ENCODE results near the gene ABTB1.
"Not testable (repeated sequence)": the region's sequence is repeated elsewhere in the genome, so short reads cannot be mapped to it uniquely, and the experiment has no call there.

The ABTB1 gene

DNA sequence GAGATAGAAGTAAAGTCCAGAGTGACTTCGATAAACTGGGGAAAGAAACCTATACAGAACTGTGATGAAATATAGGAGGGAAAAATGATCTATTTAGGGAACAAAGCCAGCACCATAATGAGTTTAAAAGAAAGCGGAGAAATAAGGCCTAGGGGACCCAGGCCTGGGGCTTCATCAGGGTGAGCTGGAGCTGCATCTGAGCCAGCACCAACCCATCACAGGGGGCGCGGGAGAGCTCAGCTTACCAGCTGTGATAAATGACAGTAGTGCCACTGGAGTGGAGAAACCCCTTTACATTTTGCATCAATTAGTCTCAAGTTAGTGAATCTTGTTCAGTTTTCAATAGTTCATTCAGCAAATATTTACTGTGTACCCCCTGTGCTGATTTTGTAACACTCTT is 22.5 kb upstream of the ABTB1 start:
- no peak for DNase-seq (ENCODE audit: low read depth)

DNA sequence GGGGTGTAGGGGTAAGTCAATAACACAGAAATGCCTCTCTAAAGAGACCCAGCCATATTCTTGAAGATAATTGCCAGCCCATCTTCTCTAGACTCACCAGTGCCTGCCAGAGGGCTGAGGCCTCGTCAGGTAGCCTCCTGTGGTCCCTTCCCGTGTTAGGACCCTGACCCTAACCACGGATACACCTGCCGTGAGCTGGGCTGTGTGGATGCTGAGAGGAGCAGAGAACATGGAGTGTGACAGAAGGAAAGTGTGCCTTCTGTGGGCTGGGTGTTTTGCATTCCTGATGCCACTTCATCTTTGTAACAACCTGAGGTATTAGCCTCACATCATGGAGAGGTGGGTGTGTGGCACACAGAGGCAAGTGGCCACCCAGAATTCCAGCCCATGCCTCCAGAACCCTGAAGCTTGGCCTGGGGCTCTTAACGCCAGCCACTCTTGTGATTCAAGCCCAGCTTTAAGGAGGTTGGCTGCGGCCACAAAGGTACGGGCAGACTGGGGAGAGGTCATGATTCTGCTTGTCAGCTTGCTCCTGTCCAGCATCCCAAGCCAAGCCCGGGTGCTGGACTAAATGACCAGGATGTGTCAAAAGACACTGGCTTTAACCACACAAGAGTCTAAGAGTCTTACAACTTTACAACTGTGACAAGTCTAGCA is 21.1 kb upstream of the ABTB1 start:
- no peak for DNase-seq (ENCODE audit: low read depth)

DNA sequence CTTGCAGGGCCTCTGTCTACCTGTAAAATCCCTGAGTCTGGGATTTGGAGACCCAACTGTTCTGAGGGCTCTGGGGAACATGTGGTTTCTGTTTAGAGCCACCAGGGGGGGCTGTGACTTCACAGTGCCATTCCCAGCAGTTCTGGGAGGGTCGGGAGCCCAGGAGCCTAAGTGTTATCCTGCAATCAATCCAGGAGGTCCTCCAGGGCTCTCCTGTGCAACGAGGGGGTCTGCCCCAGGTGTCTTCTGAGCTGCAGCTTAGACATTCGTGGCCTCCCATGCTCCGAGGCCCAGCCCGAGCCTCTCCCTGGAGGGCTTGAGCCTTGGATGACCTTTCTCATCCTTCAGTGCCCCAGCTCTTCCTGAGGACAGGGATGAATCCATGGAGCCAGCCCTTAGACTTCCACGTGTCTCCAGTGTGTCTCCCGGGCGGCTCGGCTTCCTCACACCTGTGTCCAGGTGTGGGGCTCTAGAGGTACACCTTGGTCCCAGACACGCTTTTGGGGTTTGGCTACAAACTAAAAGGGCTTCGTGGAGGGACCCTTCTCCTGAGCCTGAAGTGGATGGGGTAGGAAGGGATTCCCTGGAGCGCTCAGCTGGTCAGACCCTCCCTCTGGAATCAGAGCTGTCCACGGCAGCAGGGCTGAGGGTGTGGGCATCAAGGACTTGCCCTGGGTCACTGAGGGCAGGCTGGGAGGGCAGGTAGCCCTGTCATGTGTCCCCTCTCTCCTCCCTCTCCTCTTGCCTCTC is 20.3 kb upstream of the ABTB1 start:
- peak; percentile 71 for DNase-seq (ENCODE audit: low read depth)

DNA sequence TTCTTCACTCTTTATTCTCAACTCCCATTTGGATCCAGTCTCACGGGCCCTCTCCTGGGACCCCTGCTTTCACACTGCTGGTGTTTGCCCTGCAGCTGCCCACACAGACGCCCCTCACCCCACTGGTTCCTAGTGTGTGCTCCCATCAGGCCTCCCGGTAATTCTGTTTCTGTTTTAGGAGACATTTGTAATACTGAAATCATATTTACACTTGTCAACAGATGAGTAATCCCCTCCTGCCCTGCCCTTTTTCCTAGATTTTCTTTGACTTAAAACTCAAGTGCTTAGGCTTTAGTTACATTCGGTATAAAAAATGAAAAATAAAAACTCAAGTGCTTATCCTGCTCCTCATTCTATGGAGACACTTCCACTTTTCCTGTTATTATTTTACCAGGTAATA is 18.4 kb upstream of the ABTB1 start:
- no peak for DNase-seq (ENCODE audit: low read depth)

DNA sequence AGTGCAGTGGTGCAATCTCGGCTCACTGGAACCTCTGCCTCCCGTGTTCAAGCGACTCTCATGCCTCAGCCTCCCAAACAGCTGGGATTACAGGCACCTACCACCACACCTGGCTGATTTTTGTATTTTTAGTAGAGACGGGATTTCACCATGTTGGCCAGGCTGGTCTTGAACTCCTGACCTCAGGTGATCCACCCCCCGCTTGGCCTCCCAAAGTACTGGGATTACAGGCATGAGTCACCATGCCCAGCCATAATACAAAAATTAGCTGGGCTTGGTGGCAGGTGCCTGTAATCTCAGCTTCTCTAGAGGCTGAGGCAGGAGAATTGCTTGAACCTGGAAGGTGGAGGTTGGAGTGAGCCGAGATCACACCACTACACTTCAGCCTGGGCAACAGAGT is 17.8 kb upstream of the ABTB1 start:
- not testable (repeated sequence) for DNase-seq (ENCODE audit: low read depth)

DNA sequence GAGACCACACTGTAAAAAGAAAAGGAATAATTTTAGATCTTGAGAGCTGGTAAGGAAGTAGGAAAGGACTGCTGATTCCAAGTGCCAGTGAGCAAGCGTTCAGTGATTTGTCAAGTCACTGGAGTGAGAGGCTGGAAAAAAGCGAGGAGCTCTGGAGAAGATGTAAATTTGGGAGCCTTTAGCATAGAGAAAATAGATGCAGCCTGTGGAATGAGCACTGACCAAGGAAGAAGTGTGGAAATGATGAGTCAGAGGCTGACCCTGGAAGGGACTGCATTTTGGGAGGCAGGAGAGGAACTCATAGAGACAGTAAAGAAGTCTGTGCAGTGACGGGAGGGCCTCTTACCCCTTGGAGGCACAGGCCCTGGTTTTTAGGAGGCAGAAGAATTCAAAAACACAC is 17.1 kb upstream of the ABTB1 start:
- DNase-seq (ENCODE audit: low read depth): peak; percentile 92

DNA sequence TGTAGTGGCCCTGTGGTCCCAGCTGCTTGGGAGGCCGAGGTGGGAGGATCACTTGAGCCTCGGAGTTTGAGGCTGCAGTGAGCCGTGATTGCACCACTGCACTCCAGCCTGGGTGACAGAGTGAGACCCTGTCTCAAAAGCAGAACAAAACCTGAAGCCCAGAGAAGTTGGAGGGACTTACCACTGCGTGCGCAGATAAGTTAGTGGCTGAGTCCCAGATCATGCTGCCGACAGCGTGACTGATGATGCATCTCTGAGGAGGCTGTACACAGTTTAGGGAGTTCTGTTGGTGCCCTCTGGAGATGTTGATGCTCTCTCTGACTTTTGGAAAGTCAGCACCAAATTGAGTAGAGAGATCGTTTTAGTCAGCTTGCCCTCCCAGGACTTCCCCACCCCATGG is 15.8 kb upstream of the ABTB1 start:
- no peak for DNase-seq (ENCODE audit: low read depth)

DNA sequence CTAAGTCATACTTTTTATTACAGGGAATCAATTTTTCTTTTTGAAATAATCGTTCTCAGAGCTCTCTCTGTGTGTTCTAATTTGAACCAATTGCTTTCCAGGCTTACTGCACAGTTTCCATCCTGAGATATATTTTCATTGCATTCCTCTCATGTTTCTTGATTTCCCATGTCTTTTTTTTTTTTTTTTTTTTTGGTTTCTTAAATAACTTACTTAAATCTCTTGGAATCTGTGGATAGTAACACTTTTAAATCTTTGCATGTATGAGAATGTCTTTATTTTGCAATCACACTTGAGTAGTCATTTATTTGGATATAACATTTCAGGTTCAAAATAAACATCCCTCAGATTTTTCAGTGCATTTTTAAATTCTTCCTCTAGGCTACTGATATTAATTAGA is 14.5 kb upstream of the ABTB1 start:
- DNase-seq (ENCODE audit: low read depth): peak; percentile 72

DNA sequence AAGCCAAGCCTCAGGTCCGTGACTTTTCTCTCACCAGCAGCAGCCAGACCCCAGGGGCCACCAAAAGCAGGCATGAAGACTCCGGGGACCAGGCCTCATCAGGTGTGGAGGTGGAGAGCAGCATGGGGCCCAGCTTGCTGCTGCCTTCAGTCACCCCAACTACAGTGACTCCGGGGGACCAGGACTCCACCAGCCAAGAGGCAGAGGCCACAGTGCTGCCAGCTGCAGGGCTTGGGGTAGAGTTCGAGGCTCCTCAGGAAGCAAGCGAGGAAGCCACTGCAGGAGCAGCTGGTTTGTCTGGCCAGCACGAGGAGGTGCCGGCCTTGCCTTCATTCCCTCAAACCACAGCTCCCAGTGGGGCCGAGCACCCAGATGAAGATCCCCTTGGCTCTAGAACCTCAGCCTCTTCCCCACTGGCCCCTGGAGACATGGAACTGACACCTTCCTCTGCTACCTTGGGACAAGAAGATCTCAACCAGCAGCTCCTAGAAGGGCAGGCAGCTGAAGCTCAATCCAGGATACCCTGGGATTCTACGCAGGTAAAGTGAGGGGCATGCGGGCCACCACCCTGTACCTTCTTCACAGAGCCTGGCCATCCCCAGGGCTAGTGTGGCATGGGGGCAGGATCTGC is 12.0 kb upstream of the ABTB1 start:
- no peak for DNase-seq (ENCODE audit: low read depth)

DNA sequence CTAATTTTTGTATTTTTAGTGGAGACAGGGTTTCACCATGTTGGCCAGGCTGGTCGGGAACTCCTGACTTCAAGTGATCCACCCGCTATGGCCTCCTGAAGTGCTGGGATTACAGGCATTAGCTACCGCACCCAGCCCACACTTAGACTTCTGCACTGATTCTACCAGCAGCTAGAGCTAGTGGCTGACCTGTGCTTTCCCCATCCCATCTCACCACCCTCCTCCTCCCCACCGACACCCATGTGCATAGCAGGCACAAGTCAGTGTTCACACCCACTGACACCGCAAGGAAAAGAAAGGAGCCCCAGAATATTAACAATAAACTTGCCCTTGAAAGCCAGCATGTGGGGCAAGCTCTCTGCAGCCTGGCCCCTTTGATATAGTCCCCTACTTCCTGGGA is 11.2 kb upstream of the ABTB1 start:
- DNase-seq (ENCODE audit: low read depth): no peak

DNA sequence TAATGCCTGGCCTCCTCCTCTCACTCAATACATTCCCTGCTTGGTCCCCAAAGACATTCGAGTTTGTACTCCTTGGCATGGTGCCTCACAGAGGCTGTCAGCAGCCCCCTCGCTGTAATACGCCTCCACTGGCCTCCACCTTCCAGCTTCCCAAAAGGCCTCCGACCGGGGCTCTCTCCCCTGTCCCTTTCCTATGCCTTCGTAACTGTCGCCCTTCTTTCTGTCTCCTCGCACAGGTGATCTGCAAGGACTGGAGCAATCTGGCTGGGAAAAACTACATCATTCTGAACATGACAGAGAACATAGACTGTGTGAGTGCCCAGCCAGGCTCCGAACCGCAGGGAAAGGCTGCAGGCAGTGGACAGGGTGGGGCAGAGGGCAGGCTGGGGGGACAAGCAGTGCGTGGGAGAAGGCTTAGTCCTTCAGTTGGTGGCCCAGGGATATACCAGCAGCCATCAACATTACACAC is 10.7 kb upstream of the ABTB1 start:
- no peak for DNase-seq (ENCODE audit: low read depth)

DNA sequence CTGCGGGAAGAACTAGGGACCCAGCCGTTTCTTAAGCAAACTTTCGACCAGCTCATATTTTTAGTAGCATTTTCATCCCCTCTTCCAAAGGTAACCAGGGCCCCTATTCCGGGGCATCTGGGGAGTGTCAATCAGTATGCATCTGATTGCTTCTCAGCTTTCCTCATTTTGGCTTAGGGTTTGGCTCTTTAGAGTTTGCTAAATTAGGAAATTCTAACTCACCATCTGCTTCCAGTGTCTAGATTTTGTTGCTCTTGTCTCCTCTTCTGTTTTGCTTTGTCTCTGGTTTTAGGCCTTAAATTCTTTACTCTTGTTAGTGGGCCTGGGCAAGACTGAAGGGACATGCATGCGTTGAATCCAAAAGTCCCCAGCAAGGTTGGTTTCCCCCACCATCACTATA is 9.6 kb upstream of the ABTB1 start:
- DNase-seq (ENCODE audit: low read depth): no peak

DNA sequence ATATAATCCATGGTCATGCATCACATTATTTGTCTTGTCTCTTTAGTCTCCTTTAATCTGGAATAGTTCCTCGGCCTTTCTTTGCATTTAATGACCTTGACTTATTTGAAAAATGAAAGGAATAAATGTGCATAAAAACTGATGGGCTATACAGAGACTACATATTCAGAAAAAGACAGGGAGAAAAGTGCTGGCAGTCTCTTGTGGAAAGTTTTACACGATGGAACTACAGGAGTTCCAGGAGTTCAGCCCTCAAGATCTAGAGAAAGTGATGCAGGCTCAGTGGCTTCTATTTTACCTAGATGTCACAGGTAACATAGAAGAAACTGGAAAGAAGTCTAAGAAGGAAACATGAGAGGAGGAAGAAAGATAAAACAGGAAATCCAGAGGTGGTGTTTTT is 7.6 kb upstream of the ABTB1 start:
- no peak for DNase-seq (ENCODE audit: low read depth)

DNA sequence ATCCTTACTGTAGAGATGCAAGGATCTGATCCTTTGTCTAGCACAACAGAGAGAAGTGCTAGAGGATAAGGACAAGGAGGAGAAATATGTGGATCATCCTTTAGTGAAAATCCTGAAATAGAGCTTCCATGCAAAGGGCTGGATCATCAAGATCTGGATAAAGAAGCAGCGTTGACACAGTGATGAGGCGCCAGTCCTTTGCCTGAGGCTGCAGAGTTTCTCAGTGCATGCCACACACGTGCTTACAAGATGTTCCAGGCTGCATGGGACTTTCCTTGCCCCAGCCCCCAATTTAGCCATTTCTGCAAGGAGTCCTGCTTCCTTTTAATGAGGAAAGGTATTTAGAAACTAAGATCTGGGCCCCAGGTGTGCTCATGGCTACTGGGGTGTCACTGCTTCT is 7.2 kb upstream of the ABTB1 start:
- DNase-seq (ENCODE audit: low read depth): peak; percentile 71

DNA sequence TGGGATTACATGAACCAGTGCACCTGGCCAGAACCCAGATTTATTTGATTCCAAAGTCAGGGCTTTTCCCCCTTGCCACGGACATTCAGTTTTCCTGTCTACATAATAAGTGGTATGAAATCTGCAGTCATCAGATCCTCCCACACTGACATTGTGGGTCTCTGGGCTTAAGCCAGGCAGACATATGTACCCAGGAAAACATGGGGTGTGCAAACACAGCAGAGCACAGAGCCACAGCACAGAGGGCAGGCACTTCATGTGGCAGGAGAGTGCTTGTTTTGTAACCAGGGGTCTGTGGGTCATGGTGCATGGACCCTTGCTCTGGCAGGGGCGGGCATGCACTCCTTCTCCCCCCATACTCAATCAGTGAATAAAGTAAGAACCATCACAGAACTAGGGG is 6.1 kb upstream of the ABTB1 start:
- DNase-seq (ENCODE audit: low read depth): no peak

DNA sequence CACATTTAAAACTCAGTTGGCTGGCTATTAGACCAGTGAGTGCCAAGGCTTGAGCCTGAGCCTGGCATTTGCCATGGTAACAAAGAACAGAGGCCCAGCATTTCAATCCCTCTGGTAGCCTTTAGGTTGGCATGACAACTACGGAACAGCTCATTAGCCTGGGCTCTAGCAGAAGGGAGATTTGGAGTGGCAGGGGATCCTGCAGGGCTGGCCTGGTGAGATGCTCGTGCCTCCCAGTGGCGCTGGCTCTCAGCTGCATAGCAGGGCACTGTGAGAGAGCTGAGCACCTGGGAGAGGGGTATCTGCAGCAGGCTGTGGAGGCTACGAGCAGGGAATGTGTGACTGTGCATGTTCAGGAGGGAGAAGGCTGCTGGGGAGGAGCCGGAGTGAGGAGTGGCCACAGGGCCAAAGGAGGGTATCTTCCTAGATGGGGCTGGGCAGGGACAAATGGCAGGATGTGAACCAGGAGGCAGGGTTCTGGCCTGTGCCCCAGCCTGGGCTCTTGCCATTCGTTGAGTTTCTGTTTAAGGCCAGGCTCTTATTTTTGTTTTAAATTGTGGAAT is 5.6 kb upstream of the ABTB1 start:
- DNase-seq (ENCODE audit: low read depth): no peak

DNA sequence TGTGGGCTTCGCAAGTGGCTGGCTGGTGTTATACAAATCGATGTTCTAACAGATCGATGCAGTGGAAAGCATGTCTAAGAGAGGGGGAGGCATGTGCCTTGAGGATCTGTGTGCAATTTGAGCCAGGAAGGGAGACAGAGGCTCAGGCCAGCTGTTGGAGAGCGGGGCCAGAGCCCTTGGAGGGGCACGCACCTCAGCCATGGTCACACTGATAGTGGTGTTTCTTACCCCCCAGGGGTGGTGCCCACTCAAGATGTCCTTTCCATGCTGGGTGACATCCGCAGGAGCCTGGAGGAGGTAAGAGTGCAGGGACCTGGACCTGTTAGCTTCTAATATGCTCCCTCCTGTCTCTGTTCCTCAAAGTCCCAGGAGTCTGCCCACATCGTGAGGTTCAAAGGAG is 3.8 kb upstream of the ABTB1 start:
- DNase-seq (ENCODE audit: low read depth): no peak

DNA sequence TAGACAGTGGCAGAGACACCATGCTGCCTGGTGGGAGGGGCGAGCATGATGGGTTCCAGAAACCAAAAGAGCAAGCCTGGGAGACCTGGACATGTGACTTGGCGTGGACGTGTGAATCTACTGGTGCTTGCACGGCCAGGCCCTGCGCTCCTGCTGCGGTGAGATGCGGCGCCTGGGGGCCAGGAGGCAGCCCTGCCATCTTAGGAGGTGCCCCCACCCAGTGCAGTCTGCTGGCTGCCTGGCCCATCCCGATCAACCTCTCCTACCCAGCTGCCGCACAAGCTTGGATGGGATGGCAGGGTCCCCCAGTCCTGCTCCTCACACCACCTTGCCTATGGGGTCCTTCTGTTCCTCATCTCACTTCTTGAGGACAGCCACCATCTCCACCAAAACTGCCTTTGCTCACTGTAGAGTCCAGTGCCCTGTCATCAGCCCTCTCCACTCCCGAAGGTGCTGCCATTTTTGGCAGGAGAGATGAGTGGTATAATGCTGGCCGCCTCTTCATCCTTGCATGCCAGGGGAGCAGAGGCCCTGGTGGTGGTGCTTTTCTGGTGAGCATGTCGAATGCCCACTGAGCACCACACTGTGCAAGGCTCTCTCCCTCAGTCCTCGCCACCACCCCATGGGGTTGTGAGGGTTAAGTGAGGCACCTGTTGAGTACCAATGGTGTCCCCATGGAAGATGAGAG is 3.1 kb upstream of the ABTB1 start:
- DNase-seq (ENCODE audit: low read depth): no peak

DNA sequence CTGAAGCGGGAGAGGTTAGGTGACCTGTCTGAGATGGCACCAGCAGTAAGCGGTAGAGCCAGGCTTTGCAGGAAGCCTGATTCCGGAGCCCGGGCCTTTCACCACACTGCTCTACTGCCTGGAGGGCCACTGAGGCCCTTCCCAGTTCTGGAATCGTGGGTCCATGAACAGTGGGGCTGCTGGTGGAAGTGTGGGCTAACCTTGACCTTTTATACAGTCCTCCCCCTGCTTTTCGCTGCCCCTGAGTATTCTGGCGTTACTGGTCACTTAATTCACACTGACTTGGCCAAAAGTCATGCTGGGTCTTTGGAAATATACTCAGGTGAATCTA is 2.6 kb upstream of the ABTB1 start:
- no peak for DNase-seq (ENCODE audit: low read depth)

DNA sequence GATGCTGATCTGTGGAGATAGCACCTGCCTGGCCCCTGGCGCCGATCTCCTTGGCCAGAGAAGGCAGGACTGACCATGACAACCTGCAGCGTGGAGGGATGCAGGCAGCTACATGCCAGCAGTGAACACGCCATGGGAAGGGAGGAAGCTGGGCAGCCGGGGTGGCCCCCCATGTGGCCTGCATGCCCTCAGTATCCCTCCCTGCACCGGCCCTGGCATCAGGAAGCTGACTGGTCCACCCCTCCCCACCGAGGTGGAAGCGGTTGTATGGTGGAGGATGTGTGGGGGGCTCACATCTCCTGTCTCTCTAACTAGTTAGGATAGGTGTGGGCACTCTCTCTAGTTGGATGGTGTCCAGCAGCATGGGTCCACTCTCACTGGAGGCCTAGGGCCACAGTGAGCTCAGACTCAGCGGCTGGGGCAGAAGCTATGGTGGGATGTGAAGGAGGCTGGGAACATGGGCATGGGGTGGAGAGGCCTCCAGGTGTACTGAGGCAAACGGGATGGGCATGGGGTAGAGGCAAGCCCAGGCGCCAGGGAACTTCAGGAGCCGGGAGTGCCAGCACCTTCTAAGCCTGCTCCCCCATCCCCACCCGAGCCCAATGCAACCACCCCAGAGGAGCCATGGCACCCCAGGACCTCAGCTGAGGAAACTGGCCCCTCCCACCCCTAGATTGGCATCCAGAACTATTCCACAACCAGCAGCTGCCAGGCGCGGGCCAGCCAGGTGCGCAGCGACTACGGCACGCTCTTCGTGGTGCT is 1.8 kb upstream of the ABTB1 start:
- no peak for DNase-seq (ENCODE audit: low read depth)

DNA sequence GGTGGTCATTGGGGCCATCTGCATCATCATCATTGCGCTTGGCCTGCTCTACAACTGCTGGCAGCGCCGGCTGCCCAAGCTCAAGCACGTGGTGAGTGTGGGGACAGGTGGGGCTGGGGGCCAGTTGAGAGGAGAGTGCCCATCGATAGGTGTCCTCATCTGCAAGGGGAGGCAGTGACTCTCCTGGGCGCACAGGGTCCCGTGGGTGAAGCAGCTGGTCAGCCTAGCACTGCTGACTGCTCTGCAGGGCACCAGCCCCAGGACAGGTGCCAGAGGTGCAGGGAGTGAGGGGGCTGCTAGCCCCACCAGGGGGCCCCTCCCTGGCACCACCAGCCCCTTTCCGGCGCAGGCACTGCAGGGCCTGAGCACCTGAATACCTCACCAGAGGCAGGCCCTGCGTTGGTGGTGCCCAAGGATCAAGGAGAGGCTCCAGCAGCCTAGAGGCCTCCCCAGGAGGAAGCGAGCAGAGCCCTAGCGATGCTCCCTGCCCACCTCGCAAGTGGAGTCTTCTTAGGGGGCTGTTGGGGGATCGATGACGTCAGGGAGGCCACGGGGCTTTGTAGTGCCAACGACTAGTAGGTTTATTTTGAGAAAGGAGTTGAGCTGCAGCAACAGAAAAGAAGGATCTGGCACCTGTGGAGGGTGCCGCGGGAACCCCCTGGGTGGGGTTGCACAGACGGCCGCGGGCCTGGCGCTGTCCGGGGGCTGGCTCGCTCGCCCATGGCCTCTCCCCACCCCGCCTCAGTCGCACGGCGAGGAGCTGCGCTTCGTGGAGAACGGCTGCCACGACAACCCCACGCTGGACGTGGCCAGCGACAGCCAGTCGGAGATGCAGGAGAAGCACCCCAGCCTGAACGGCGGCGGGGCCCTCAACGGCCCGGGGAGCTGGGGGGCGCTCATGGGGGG is 976 bp upstream of the ABTB1 start:
- DNase-seq (ENCODE audit: low read depth): peak; percentile 23

Data from EH (cell line).